NCI-H2107 treated with DMSO at 0.1 percent for 48 hours (cell line): ENCODE data around the gene MST1.
A peak's percentile ranks its signal among the peaks of the same experiment; 100 is the strongest.

Experiments used
- DNase-seq: peaks from one replicate; lab custom pipeline; 2025; ENCODE audit not compliant: unreplicated experiment; lab: John Stamatoyannopoulos, UW

The MST1 gene

DNA sequence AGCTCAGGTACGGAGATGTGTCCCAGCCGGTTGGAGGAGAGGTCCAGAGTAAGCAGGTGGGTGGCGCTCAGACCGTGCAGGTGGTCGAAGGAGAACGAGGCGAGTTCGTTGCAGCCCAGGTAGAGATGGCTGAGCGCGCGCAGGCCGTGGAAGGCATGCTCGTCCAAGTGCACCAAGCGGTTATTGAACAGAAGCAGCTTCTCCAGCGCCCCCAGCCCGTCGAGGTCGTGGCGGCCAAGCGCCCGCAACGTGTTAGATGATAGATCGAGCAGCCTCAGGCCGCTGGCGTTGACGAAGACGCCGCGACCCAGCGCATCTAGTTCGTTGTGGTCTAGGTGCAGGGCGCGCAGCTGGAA, 29.6 kb upstream of the MST1 start:
- no peak for DNase-seq

DNA sequence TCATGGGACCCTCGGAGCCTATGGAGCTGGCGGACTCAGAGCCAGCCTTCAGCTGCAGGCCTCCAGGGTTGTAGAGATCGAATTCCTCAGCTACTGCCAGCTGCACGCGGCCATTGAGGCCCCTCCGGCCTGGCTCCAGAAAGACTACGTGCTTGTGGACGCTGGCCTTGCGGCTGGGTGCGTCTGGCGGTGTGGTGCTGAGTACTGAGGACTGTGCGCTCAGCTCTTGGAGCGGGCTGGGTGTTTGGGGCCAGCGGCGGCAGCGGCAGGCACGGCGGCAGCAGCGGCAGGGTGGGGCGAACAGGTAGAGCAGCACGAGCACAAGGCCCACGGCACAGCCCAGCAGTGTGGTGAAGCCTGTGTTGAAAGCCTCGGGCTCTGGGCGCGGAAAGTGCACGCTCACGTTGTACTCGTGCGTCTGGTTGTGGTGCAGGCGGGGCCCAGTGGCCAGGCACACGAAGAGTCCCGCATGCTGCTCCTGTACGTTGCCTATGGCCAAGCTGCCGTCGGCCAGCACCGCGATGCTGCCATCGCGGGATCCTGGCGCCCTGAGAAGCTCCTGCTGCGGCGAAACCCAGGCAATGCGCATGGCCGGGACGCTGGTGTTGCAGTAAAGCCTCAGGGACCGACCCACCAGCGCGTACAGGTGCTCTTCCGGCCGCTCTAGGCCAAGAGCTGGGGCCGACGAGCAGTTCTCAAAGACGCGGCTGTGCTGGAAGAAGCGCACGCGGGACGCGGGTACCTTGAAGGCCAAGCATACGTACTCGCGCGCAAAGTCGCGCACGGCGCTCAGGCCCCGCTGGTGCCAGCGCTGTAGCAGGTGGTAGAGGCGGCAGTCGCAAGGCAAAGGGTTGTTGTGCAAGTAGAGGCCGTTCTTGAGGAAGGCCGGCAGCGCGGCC, 28.9 kb upstream of the MST1 start:
- no peak for DNase-seq

DNA sequence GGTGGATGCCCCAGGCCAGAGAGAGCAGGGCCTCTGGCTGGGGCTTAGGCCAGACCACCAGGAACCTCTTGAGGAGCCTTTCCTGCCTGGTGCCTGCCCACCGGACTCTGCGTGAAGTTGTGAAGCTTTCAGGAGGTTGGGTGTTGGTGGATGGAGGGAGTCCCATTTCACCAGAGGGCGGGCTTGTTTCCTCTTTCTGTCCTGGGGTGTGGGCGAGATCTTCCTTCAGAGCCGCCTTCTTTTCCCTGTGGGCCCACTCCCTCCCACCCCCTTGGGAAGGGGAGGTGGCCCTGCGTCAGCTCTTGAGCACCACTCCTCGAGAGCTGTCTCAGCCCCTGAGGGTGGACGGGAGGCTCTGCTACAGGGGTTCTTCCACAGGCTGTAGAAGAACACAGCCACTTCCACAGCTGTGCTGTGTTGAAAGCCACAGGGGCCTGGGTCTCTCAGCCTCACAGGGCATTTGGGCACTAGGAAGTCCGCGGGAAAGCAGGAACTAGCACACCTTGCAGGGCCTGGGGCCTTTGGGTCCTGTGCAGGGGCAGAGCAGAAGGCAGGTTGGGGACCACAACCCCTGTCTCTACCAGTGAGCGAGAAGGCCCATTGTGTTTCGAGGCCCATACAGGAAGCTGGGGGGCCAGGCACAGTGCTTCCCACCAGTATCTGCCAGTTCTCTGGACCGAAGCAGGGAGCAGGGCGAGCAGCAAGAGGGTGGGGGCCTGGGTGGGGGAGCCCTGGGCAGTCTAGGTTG, 28.1 kb upstream of the MST1 start:
- no peak for DNase-seq

DNA sequence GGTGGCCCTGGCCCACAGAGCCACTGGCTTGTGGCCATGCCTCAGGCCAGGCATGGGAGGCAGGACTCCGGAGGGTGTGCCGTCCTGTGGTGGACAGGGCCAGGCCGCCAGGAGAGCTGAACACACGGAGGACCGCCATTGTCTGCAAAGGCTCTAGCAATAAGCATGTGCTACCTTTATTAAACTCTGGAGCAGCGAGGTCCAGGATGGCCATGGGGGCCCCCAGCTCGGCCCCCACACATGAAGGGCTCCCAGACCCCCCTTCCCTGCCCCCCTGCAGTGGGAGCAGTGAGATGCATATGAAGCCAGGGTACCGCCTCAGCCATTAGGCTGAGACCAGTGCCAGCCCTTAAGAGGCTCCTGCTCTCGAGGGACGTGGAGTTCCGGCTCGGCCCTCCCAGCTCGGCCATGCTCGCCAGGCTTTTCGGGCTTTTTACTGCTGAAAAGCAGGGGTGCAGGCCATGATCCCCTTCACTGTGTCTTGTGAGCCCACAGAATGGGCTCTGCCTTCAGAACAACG, 27.5 kb upstream of the MST1 start:
- DNase-seq, result no peak

GRCh38 chr3:49716169-49716568, 26.9 kb upstream of the MST1 start:
- no peak for DNase-seq

GRCh38 chr3:49715611-49716121, 26.4 kb upstream of the MST1 start:
- DNase-seq, result no peak

DNA sequence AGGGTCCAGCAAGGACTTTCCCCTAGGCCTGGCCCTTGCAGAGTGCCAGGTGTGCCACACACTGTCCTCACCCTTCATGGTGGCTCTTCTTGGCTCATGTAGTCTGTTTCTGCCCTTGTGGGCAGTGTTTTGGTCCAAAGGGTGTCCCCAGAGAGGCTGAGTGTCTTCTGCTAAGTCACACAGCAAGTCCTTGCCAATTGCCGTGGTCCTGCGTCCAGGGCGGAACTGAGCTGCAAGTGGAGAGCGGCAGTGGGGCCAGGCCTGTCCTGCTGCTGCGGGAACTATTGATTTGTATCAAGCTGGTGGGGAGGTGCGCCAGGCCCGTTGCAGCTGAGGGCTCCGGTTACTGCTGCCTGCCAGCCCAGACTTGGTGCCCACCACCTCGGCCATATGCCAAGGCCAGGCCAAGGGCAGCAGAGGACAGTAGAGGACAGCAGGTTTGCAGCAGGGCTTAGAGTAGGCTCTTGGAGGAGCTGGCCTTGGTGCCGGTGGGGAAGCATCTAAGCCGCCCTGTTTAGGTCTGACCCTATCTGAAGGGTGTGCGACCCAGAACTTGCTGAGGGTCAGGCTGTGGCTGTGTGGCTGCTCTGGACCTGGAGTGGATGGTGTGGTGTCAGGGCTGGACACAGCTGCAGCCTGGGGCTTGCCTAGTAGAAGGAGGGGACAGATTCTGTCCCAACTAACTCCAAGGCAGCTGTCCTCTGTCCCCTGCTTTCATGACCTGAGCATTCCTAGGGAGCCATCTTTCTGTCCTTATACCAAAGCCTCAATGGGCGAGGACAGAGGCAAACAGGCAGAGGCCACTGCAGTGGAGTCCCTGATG, 25.7 kb upstream of the MST1 start:
- no peak for DNase-seq

DNA sequence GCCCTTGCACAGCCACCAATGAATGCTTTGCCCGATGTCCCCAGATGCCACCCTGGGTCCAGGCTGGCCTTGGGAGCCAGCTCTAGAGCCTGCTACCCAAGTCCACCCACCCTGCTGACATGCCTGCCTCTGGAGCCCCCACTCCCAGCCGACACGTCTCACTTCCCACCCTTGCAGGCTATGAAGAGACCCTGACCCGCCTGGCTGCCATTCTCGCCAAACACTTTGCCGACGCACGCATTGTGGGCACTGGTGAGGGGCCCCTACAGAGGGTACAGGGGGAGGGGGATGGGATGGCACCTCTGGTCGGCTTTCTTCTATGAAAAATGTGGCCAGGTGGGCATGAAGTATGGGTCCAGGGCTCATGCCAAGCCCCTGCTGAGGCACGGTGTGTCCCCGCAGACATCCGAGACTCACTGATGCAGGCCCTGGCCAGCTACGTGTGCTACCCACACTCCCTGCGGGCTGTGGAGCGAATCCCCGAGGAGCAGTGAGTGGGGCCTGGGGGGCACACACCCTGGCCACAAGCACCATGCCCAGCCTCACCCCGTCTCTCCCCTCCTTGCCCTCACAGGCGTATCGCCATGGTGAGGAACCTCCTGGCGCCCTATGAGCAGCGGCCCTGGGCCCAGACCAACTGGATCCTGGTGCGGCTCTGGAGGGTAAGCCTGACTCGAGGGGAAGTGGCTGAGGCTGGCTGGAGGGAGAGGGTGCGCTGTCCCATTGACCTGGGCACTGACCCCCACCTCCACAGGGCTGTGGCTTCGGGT, 24.2 kb upstream of the MST1 start:
- DNase-seq, result no peak

DNA sequence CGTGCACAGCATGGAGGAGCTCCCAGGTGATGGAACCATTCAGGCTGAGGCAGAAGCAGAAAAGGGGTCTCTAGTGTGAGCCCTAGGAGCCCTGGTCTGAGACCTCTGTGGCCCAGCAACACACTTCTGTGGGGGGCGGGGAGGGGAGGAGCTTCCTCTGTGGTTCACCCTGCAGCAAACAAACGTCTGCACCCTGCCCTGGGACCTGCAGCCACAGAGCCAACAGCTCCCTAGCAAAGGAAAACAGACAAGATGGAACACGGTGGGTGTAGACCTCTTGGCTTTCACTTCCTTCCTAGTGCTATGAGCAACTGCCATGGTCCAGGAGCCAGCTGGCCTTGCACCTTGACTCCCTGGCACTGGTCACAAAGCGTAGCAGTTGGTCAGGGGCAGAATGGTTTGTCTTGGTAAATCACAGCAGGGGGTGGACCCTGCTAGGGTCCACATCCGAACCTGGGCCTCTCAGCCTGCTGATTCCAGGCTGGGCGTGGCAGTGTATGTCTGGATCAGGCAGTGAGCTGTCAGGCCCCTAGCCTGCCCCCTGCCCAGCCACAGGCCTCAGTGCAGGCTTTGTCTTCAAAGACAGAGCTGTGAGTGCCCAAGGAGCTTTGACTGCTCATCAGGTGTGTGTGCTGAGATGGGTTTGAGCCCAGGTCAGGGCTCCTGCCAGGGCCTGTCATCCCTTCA, 23.5 kb upstream of the MST1 start:
- DNase-seq, result no peak

DNA sequence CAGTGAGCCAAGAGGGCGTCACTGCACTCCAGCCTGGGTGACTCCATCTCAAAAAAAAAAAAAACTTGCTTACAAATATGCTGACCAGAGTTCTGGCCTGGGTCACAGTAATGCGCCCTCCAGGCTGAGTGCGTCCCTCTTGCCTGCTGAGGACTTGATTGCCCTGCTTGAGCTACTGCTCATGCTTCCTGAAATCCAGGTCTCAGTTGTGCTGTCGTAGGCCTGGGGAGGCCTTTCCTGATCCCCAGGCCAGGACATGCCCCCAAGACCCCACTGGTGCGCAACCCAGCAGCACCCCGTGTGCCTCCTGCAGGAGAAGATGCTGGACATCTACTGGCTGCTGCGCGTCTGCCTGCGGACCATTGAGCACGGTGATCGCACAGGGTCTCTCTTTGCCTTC, 22.9 kb upstream of the MST1 start:
- DNase-seq, result no peak

DNA sequence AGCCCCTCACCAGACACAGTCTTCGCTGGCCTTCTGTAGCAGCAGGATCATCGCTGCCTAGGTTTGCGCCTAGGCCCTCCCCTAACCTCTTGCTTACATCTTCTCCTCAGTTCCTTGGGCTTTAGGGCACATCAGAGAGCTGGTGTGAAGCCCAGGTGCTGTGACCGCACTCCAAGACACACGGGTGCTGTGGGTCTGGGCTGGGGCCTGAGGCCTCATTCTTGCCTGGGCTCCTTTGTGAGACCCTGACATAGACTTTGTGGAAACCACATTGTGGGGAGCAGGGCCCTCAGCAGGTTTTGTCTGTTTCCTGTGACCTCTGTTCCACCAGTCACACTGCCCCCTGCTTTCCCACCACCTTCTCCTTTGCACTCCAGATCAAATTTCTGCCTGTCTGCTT, 22.2 kb upstream of the MST1 start:
- DNase-seq, result no peak

DNA sequence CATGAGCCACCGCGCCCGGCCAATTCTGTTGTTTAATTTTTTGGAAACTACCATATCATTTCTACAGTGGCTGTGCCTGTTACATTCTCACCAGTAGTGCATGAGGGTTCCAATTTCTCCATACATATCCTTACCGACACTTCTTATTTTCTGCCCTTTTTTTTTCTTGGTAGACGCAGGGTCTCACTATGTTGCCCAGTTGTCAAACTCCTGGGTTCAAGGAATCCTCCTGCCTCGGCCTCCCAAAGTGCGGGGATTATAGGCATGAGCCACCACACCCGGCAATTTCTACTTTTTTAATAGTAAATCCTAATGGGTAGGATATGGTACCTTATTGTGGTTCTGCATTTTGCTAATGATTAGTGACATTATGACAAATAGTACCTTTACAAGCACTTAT, 20.6 kb upstream of the MST1 start:
- no peak for DNase-seq

GRCh38 chr3:49707113-49707480, 17.8 kb upstream of the MST1 start:
- DNase-seq, result no peak

DNA sequence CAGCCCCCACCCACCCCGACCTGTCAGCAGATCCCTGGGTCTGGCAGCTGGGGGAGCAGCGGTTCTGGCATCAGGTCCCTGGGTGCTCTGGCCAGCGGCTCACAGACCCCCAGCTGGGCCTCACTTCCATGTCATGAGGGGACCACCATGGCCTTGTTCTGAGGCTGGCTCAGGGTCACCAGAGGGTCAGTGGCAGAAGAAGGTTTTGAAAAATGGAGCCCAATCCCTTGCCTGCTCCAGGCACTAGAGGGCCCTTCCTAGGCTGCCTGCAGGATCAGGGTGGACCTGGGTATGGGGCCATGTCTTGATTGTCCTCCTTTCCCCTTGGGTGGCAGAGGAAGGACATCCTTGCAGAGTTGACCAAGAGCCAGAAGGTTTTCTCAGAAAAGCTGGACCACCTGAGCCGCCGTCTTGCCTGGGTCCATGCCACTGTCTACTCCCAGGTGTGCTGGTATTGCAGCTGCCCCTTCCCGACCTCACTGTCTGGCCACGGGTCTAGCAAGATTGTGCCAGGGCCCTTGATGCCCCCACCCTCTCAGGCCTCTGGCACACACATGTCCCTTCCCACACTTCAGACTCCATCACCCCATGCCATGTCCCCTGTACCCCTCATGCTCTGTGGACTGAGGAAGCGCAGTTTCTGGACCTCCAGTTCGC, 17.3 kb upstream of the MST1 start:
- DNase-seq, result no peak

- DNase-seq, result no peak
These were observed 16.2 kb upstream of the MST1 start for GRCh38 chr3:49705390-49705960.

GRCh38 chr3:49704629-49705028, 15.4 kb upstream of the MST1 start:
- DNase-seq, result no peak

DNA sequence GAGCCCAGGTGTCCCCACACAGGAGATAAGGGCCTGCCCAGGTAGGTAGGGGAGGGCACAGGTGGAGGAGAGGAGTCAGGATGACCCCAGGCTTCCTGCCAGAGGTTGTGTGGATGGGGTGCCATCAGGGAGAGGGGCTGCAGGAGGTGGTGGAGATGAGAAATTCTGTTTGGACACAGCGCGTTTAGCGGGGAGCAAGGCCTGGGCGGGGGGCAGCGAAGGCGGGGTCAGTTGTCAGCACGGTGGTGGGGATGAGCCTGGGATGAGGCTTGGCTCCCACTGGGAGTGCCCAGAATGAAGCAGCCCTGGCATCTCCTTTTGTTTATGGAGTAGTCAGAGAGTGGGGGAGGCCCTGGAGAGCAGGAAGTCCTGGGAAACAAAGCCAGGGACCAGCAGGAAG, 14.7 kb upstream of the MST1 start:
- DNase-seq, result no peak

- DNase-seq, result peak; percentile 11
These were observed 14.2 kb upstream of the MST1 start for GRCh38 chr3:49703443-49703927.

GRCh38 chr3:49702672-49703071, 13.4 kb upstream of the MST1 start:
- DNase-seq, result no peak
